NCI-H1694 treated with DMSO at 0.1 percent for 48 hours (cell line): ENCODE data around the gene SLC4A11.
A peak's percentile ranks its signal among the peaks of the same experiment; 100 is the strongest.
"Not testable (repeated sequence)": the region's sequence is repeated elsewhere in the genome, so short reads cannot be mapped to it uniquely, and the experiment has no call there.

Experiments used
- DNase-seq: peaks from one replicate; lab custom pipeline; 2025; lab: John Stamatoyannopoulos, UW

The SLC4A11 gene

DNA sequence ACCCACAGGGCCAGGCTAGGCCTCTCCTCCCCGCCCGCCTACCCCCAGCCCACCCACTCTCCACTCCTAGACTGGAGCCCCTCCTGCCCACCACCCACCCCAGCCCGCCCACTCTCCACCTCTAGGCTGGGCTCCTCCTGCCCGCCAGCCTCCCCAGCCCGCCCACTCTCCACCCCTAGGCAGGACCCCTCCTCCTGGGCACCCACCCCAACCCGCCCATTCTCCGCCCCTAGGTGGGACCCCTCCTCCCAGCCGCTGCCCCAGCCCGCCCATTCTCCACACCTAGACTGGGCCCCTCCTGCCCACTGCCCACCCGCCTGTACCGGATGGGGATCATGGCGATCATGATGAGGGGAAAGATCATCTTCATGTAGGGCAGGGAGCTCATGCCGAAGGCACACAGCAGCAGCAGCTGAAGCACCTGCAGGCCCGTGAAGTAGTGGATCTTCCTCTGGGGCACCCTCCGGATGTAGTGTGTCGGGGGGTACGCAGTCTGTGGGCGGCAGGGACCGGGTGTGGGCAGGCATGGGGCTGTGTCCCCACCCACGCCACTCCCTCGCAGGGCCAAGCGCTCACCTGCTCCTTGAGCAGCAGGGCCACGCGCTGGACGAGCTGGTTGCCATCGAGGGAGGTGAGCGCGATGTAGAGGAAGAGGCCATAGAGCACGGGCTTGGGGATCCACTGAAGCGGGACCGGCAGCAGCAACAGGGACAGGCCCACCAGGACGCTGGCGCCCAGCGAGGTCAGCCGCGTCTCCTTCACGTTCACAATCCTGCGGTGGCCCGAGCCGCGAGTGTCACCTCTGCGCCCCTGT lies 10.8 kb downstream of the SLC4A11 start:
- no peak for DNase-seq

DNA sequence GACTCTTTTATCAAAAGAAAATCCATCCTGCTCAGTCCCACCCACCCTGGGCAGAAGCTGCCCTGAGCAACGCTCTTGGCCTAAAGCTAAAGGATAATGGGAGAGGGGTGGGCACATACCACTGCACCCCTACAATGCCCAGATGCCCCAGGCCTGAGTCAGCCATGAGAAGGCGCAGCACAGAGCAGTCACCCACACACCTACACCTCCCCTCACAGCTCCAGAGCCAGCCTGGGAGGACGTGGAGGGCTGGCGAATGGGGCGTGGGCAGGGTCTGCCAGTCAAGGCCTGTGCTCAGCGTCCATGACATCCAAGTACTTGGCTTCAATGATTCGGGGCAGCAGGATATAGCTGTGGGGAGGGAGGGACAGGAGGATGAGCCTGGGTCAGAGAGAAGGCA lies 11.5 kb downstream of the SLC4A11 start:
- no peak for DNase-seq

GRCh38 chr20:3226864-3227263 lies 12.1 kb downstream of the SLC4A11 start:
- no peak for DNase-seq

DNA sequence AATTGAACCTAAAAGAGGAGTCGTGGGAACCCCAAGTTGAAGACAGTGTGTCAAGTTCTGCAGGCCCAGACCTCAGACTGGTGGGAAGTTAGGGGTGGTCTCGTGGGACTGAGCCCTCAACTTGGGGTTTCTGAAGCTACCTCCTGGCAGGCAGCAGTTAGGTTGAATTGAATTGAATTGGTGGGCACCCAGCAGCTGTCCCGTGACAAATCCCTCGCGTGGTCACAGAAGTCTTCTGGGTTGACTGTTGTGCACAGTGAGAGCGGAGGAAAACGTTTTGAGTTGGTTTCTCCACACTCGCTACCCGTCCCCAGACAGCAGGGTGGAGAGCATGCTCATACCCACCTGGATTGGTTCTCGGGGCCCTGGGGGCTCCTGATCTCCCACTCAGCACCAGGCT lies 12.9 kb downstream of the SLC4A11 start:
- no peak for DNase-seq

DNA sequence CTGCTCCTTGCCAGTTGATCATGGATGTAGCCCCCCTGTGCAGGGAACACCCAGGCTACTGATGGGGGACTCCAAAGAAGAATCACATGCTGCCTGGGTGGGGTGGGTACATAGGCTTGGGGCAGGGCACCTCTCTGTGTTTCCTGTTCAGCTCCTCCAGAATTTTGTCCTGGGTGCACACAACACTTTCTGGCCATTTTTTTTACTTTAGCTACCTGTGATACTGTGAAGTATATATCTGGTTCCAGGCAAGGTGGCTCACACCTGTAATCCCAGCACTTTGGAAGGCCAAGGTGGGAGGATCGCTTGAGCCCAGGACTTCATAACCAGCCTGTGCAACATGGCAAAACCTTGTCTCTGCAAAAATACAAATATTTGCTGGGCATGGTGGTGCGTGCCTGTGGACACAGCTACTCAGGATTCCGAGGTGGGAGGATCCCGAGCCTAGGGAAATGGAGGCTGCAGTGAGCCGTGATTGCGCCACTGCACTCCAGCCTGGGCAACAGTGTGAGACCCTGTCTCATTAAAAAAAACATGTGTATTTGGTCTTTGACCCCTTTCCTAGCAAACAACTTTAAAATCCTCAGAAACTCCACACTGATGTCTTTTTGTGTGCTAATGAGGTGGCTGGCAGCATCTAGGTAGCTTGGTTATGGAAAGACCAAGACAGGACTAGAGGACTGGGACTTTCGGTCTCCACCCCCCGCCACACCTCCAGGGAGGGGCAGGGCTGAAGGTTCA lies 14.1 kb downstream of the SLC4A11 start:
- no peak for DNase-seq

DNA sequence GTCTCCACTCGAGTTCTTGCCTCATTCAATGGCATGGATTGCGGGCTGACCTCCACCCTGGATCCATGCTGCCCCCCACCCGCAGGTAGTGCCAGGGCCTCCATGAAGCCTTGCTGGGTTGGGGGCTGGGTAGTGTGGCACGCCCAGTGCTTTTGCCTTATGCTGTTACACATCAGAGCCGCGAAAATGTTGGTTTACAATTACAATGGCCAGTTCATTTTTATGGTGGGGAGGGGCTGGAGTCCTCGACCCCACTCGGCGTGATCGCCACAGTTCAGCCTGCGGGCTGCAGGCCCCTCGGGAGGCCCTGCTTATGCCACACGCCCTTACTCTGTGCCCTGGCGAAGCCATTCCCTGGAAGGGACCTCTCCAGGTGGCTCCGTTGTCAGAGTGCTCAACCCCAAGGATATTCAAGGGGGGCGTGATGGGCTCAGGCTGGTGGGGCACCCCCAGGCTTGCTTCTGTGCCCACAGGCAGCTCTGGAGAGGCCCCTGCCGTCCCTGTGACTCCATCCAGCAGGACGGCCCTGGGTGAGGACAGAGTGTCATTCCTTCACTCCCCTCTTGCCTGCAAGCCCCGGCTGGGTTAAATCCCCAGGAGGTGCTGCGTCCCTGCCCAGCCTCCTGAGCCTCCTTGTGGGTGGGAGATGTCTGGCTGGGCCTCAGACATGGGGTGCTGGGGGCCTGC lies 14.9 kb downstream of the SLC4A11 start:
- no peak for DNase-seq

DNA sequence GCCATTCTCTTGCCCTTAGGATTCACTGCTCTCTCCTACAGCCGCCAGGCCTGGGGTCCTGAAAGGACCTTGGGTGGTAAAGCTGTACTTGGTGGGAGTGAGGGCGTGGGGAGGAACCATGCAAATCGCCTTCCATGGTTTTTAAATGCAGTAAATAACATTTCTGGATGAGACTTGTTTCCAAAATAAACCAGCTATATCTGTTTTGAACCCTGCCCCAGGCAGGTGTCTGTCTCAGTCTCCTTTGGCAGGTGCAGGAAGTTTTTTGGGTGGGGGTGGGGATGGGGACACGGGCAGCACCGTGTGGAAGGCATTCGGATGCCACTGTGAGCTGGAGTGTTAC lies 15.4 kb downstream of the SLC4A11 start:
- DNase-seq, result no peak

- peak; percentile 34 for DNase-seq
Measured at GRCh38 chr20:3222635-3223600, 16.1 kb downstream of the SLC4A11 start.

DNA sequence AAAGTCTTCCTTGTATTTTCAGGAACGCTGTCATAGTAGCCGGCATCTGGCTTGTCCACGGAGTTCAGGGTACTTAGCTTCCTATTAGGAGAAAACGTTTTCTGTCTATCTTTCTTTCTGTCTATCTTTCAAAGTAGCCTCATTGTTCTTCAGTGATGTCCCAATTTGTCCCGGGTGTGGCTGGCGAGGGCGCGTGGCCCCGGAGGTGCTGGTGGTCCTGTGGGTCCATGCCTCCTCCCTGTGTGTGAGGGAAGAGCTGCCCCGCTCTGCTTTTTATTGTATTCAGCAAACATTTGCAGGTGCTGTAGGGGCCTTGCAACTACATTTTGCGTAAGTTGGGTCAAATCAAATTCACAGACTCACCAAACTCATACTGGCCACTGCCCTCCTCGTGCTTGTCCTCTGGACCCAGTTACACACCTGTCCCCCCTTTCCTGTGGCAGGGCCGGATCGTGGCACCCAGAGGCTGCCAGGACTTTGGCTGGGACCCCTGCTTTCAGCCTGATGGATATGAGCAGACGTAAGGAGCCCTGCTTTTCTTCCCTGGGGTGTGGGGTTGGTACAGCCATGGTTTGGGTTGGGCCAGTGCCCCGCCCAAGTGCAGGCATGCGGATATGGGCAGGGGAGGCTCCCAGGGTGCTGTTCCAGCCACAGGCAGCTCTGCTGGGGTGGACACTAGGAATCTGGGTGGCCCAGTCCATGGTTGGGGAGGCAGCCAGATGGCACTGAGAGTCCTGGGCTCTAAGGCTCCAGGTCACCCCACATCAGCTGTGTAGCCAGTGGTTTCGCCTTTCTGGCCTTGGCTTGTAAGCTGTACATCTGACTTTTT lies 17.4 kb downstream of the SLC4A11 start:
- DNase-seq, result no peak

- peak; percentile 24 for DNase-seq
Measured at GRCh38 chr20:3218307-3218988, 20.5 kb downstream of the SLC4A11 start.

- not testable (repeated sequence) for DNase-seq
Measured at GRCh38 chr20:3215359-3215917, 23.6 kb downstream of the SLC4A11 start.

DNA sequence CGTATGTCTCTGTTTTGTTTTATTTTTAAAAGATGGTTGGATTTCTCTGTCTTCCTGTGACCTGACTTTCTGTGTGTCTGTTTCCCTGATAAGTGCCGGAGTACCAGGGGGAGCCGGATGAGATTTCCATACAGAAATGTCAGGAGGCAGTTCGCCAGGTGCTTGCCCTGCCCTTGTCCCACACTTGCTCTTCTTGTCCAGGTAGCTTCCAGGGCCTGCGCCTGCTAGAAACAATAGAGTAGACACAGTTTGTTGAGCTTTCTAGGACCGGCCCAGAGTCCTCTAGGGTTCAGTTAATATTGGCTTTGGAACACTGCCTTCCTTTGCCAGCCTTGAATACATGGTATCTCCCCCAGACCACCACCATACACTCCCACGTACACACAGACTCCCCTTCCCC lies 25.8 kb downstream of the SLC4A11 start:
- DNase-seq, result no peak

GRCh38 chr20:3210346-3210745 lies 28.6 kb downstream of the SLC4A11 start:
- DNase-seq, result no peak

- DNase-seq, result no peak
Measured at GRCh38 chr20:3209946-3210317, 29.1 kb downstream of the SLC4A11 start.

DNA sequence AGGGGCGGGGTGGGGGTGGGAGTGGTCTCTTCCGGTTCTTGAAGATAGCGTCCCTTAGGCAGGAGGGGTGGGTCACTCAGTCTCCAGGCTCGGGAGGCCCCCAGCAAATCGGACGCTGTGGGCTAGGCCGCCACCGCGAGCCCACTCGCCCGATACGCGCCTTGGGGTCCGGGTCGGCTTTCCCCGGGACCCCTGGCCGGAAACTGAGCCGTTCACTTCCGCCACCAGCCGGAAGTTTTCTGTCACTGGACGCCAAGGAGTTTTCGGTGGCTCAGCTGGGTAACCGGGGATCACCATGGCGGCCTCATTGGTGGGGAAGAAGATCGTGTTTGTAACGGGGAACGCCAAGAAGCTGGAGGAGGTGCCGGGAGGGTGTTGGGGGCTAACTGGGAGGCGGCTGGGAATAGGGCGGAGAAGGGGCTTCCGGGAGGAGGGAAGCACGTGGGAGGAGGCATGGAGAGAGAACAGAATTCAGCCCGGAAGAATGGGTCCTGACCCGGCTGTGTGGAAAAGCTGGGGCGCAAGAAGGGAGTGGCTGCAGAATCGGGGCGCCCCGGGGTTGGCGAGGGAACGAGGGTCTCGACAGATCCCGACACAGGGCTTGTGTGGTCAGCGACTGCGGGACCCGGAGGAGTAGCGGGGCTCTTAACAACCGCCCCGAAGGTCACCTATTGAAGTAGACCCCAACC lies 29.6 kb downstream of the SLC4A11 start, which contains the start of gene ITPA:
Gene ITPA (plus strand): TSS at position 242 of the 689 bp plus-strand sequence. CDS start 54 bp downstream, at position 296.
- DNase-seq, result peak; percentile 45

DNA sequence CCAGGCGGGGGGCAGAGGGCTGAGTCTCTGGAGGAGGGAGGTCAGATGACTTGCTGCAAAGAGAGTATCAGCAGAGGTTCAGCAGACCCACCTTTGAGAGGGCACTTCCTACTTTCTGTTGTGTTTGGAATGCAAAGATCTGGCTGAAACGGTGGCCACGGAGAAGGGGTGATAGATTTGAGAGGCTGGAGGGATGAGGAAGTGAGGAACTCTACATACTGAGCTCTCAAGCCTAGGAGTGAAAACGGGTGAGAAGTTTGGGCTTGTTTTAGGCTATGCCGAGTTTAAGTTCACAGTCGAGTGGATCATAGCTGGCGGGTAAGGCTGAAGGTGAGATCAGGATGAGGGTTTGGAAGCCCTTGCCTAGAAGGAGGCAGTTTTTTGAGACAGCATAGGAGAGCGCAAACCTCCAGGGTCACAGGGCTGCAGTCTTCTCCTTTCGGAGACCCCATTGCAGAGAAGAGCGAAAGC lies 30.2 kb downstream of the SLC4A11 start:
- no peak for DNase-seq

- DNase-seq, result peak; percentile 88
Measured at GRCh38 chr20:3204124-3204794, 34.7 kb downstream of the SLC4A11 start, which contains the start of gene DDRGK1. TSS of gene DDRGK1 (minus strand) at chr20:3204682. CDS start at chr20:3204627, 55 bp downstream.
